ENCODE data around the gene NEDD9.

Gene NEDD9

DNA sequence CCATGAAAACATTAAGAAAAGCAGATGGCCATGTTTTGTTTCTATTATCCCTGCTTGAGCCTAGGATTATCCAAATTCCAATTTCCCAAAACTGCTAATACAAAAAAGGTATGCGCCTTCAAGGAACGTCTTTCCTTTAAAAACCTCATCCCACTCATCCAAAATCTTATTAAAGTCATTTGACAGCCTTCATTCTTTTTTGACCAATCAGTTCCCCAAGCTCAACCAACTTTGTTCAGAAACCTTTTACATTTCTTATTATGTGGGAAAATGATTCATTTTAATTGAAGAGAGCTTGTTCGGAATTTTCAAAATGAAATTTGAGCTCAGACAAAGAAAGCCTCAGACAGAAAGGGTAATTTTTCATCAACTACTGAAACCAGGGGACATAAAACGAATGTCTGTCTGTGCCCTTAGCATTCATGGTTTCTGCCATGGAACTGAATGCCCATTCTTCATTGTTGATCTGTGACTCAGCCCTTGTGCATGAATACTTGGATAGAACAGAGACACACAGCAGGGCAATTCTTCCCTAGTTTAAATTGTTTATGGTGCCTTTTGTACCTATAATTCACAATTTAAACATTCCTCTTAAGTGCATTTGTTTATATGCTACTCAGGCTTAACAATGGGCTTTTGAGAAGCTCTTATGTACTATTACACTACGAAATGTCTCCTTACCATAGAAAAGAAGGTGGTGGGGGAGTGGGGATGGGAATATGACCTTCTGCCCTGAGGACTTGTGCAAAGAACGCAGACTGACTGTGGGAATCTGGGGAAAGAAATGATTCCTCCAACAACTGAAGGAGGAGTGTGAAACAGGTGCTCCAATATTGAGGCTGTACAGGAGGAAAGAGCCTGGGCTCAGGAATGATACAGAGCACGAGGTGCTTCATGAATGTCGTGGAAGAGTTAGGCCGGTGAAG is 71.2 kb downstream of the NEDD9 start:
- ATAC-seq = peak; percentile 99
- TF ChIP-seq, protein P1, sequence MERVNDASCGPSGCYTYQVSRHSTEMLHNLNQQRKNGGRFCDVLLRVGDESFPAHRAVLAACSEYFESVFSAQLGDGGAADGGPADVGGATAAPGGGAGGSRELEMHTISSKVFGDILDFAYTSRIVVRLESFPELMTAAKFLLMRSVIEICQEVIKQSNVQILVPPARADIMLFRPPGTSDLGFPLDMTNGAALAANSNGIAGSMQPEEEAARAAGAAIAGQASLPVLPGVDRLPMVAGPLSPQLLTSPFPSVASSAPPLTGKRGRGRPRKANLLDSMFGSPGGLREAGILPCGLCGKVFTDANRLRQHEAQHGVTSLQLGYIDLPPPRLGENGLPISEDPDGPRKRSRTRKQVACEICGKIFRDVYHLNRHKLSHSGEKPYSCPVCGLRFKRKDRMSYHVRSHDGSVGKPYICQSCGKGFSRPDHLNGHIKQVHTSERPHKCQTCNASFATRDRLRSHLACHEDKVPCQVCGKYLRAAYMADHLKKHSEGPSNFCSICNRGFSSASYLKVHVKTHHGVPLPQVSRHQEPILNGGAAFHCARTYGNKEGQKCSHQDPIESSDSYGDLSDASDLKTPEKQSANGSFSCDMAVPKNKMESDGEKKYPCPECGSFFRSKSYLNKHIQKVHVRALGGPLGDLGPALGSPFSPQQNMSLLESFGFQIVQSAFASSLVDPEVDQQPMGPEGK (CRISPR knock-in tag; IDR thresholded peaks at IDR 0.05; ENCODE audit: borderline replicate concordance) = 0 out of 2 replicates have a peak, but pooled peaks have one; percentile 16
- TF ChIP-seq, protein P2, sequence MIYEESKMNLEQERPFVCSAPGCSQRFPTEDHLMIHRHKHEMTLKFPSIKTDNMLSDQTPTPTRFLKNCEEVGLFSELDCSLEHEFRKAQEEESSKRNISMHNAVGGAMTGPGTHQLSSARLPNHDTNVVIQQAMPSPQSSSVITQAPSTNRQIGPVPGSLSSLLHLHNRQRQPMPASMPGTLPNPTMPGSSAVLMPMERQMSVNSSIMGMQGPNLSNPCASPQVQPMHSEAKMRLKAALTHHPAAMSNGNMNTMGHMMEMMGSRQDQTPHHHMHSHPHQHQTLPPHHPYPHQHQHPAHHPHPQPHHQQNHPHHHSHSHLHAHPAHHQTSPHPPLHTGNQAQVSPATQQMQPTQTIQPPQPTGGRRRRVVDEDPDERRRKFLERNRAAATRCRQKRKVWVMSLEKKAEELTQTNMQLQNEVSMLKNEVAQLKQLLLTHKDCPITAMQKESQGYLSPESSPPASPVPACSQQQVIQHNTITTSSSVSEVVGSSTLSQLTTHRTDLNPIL (CRISPR knock-in tag; IDR thresholded peaks at IDR 0.05; ENCODE audit: low read depth) = 0 out of 2 replicates have a peak, but pooled peaks have one; percentile 40
- TF ChIP-seq GLIS3 (CRISPR knock-in tag; IDR thresholded peaks at IDR 0.05) (peak; percentile 51; the same call in 1 of the 2 replicates), PPARA (CRISPR knock-in tag; IDR thresholded peaks at IDR 0.05; ENCODE audit: borderline replicate concordance) (no peak), ESRRG (CRISPR knock-in tag; IDR thresholded peaks at IDR 0.05) (0 out of 2 replicates have a peak, but pooled peaks have one; percentile 17), TOX (CRISPR knock-in tag; IDR thresholded peaks at IDR 0.05; ENCODE audit: borderline replicate concordance) (peak; percentile 71; the same call in 1 of the 2 replicates), CSDC2 (CRISPR knock-in tag; IDR thresholded peaks at IDR 0.05) (peak; percentile 27; the same call in 1 of the 2 replicates), ISL1 (CRISPR knock-in tag; IDR thresholded peaks at IDR 0.05) (peak; percentile 90), BACH2 (CRISPR knock-in tag; IDR thresholded peaks at IDR 0.05; ENCODE audit: borderline replicate concordance) (no peak), ZFP3 (CRISPR knock-in tag; IDR thresholded peaks at IDR 0.05) (no peak), ARNTL (CRISPR knock-in tag; IDR thresholded peaks at IDR 0.05; ENCODE audit: borderline replicate concordance, low read depth) (no peak), SNAI2 (CRISPR knock-in tag; IDR thresholded peaks at IDR 0.05) (no peak)

DNA sequence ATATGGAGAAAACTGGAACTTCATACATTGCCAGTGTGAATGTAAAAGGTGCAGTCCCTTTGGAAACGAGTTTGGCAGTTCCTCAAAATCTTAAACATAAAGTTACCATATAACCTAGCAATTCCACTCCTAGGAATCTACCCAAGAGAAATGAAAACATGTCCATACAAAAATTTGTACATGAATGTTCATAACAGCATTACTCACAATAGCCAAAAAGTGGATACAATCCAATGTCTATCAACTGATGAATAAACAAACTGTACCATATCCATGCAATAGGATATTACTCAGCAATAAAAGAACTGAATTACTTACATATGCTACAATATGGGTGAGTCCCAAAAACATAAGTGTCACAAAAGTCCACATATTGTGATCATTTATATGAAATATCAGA is 72.3 kb downstream of the NEDD9 start:
- no peak for ATAC-seq
- TF ChIP-seq GLIS3 (CRISPR knock-in tag; IDR thresholded peaks at IDR 0.05) (no peak), CSDC2 (CRISPR knock-in tag; IDR thresholded peaks at IDR 0.05) (no peak), TCF4 (CRISPR knock-in tag; IDR thresholded peaks at IDR 0.05; ENCODE audit: borderline replicate concordance) (no peak), SNAI2 (CRISPR knock-in tag; IDR thresholded peaks at IDR 0.05) (no peak), ZC3H10 (CRISPR knock-in tag; IDR thresholded peaks at IDR 0.05) (no peak)

DNA sequence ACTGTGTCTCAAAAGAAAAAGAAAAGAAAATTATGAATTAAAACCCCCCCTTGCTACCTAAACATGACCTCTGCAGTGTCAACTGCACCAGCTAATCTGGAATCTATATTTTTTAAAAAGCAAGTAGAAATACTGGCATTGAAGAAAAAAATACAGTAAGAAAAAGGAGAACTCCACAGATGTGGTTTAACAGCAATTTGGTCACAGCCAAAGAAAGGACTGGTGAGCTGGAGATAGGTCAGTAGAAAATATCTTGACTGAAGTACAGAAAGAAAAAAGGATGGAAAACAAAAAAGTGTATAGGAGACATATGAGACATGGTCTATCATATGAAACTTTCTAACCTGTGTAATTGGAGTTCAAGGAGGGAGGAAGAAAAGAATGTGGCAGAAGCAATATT is 76.9 kb downstream of the NEDD9 start:
- TF ChIP-seq, protein P3, sequence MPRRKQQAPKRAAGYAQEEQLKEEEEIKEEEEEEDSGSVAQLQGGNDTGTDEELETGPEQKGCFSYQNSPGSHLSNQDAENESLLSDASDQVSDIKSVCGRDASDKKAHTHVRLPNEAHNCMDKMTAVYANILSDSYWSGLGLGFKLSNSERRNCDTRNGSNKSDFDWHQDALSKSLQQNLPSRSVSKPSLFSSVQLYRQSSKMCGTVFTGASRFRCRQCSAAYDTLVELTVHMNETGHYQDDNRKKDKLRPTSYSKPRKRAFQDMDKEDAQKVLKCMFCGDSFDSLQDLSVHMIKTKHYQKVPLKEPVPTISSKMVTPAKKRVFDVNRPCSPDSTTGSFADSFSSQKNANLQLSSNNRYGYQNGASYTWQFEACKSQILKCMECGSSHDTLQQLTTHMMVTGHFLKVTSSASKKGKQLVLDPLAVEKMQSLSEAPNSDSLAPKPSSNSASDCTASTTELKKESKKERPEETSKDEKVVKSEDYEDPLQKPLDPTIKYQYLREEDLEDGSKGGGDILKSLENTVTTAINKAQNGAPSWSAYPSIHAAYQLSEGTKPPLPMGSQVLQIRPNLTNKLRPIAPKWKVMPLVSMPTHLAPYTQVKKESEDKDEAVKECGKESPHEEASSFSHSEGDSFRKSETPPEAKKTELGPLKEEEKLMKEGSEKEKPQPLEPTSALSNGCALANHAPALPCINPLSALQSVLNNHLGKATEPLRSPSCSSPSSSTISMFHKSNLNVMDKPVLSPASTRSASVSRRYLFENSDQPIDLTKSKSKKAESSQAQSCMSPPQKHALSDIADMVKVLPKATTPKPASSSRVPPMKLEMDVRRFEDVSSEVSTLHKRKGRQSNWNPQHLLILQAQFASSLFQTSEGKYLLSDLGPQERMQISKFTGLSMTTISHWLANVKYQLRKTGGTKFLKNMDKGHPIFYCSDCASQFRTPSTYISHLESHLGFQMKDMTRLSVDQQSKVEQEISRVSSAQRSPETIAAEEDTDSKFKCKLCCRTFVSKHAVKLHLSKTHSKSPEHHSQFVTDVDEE (CRISPR knock-in tag; IDR thresholded peaks at IDR 0.05) = no peak
- TF ChIP-seq, protein P2 (CRISPR knock-in tag; IDR thresholded peaks at IDR 0.05; ENCODE audit: low read depth) = no peak
- no peak for TF ChIP-seq ARNTL (CRISPR knock-in tag; IDR thresholded peaks at IDR 0.05; ENCODE audit: borderline replicate concordance, low read depth)
- no peak for TF ChIP-seq ZFP30 (CRISPR knock-in tag; IDR thresholded peaks at IDR 0.05)
- no peak for TF ChIP-seq TCF4 (CRISPR knock-in tag; IDR thresholded peaks at IDR 0.05; ENCODE audit: borderline replicate concordance)
- TF ChIP-seq OSR1 (CRISPR knock-in tag; IDR thresholded peaks at IDR 0.05) = no peak
- TF ChIP-seq GLIS3 (CRISPR knock-in tag; IDR thresholded peaks at IDR 0.05) = no peak
- no peak for TF ChIP-seq PPARA (CRISPR knock-in tag; IDR thresholded peaks at IDR 0.05; ENCODE audit: borderline replicate concordance)
- TF ChIP-seq ZNF8 (CRISPR knock-in tag; IDR thresholded peaks at IDR 0.05) = no peak
- TF ChIP-seq CSDC2 (CRISPR knock-in tag; IDR thresholded peaks at IDR 0.05) = no peak
- TF ChIP-seq ESRRG (CRISPR knock-in tag; IDR thresholded peaks at IDR 0.05) = no peak
- no peak for TF ChIP-seq BACH2 (CRISPR knock-in tag; IDR thresholded peaks at IDR 0.05; ENCODE audit: borderline replicate concordance)
- no peak for TF ChIP-seq ZNF565 (CRISPR knock-in tag; conservative IDR thresholded peaks at IDR 0.05; ENCODE audit: low read depth)
- no peak for TF ChIP-seq ISL1 (CRISPR knock-in tag; IDR thresholded peaks at IDR 0.05)
- no peak for TF ChIP-seq ZFP3 (CRISPR knock-in tag; IDR thresholded peaks at IDR 0.05)
- TF ChIP-seq RARB (CRISPR knock-in tag; IDR thresholded peaks at IDR 0.05) = no peak
- TF ChIP-seq, protein P1 (CRISPR knock-in tag; IDR thresholded peaks at IDR 0.05; ENCODE audit: borderline replicate concordance) = no peak
- TF ChIP-seq, protein P4, sequence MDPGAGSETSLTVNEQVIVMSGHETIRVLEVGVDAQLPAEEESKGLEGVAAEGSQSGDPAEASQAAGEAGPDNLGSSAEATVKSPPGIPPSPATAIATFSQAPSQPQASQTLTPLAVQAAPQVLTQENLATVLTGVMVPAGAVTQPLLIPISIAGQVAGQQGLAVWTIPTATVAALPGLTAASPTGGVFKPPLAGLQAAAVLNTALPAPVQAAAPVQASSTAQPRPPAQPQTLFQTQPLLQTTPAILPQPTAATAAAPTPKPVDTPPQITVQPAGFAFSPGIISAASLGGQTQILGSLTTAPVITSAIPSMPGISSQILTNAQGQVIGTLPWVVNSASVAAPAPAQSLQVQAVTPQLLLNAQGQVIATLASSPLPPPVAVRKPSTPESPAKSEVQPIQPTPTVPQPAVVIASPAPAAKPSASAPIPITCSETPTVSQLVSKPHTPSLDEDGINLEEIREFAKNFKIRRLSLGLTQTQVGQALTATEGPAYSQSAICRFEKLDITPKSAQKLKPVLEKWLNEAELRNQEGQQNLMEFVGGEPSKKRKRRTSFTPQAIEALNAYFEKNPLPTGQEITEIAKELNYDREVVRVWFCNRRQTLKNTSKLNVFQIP (CRISPR knock-in tag; IDR thresholded peaks at IDR 0.05; ENCODE audit: borderline replicate concordance, low read depth) = no peak

More for the DNA sequence above, 76.9 kb downstream of the NEDD9 start:
- no peak for ATAC-seq

Data from SK-N-SH treated with all-trans-retinoic acid at 6 μM for 48 hours (cell line).